Testis (tissue), 2 donors: Measurements from ENCODE around the gene CMPK1.

Experiments
- POLR2A ChIP-seq: fragments of 450-650 bp; IDR thresholded peaks from one replicate; pipeline ENCODE4 v1.6.1; 2017; ENCODE audit warnings: antibody characterized with exemption, mild to moderate bottlenecking, moderate library complexity
- TF ChIP-seq, protein P1 (sequence below), 3 experiments: fragments of 450-650 bp in 2 of 3; fragments of 200-600 bp in 1 of 3; sonication (generic) in 1 of 3; IDR thresholded peaks; one replicate each; pipeline ENCODE4 v1.5.1; 2016 to 2019; ENCODE audit warnings: antibody characterized with exemption in 3 of 3, mild to moderate bottlenecking in 2 of 3, moderate library complexity in 1 of 3

DNA sequence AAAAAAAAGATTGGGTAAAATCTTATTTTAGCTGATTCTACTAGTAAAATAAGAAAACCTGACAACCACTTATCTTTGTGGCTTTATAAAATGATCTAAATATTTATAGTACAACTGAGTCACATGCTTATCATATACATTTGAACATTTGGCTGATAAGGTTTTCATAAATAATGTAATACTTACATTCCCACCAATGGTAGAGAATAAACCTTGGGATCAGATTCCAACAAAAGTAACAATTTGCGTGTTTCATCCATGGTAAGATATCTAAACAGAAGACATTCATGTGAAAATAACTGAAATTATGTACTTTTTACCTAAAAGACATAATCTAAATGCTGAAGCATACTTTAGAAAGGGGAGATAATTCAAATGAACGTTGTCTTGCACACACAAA, 38.0 kb upstream of the CMPK1 start:
- no peak for TF ChIP-seq POLR2A
- TF ChIP-seq, protein P1, sequence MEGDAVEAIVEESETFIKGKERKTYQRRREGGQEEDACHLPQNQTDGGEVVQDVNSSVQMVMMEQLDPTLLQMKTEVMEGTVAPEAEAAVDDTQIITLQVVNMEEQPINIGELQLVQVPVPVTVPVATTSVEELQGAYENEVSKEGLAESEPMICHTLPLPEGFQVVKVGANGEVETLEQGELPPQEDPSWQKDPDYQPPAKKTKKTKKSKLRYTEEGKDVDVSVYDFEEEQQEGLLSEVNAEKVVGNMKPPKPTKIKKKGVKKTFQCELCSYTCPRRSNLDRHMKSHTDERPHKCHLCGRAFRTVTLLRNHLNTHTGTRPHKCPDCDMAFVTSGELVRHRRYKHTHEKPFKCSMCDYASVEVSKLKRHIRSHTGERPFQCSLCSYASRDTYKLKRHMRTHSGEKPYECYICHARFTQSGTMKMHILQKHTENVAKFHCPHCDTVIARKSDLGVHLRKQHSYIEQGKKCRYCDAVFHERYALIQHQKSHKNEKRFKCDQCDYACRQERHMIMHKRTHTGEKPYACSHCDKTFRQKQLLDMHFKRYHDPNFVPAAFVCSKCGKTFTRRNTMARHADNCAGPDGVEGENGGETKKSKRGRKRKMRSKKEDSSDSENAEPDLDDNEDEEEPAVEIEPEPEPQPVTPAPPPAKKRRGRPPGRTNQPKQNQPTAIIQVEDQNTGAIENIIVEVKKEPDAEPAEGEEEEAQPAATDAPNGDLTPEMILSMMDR (IDR thresholded peaks at IDR 0.05): no peak
